Astrocyte (in vitro differentiated cells and primary cell): ENCODE measurements around the gene SNED1.

Experiments used
- EZH2 ChIP-seq: IDR thresholded peaks from 2 replicates; pipeline ENCODE4 v1.6.1; 2012; ENCODE audit warnings: mild to moderate bottlenecking, low read length, inconsistent platforms; ENCODE audit not compliant: insufficient read depth
- TF ChIP-seq, protein P1 (sequence below): IDR thresholded peaks from 2 replicates; pipeline ENCODE4 v1.5.1; 2011; ENCODE audit warnings: low read depth, mild to moderate bottlenecking, inconsistent platforms, low read length, moderate library complexity; ENCODE audit not compliant: insufficient read depth

DNA sequence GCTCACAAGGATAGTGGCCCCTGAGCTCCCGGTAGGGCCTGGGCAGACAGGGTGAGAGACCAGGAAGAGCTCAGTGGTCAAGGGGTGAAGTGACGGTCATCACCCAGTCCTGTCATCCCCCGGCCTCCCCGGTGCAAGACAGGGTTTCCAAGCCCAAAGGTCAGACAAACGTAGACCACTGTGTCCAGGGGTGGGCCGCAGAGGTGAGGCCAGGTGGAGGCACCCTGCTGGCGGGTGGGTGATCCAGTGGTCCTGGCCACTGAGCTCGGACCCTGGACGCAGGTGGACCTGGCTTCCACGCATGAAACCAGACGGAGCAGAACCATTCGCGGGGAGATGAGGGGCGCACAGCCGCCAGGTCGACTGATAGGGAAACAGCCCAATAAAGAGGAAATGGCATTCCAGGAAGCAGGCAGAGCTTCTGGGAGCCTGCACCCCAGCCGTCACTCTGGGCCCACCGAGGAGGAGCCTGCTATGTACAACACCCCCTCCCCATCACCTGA lies 14.4 kb upstream of the SNED1 start:
- TF ChIP-seq, protein P1, sequence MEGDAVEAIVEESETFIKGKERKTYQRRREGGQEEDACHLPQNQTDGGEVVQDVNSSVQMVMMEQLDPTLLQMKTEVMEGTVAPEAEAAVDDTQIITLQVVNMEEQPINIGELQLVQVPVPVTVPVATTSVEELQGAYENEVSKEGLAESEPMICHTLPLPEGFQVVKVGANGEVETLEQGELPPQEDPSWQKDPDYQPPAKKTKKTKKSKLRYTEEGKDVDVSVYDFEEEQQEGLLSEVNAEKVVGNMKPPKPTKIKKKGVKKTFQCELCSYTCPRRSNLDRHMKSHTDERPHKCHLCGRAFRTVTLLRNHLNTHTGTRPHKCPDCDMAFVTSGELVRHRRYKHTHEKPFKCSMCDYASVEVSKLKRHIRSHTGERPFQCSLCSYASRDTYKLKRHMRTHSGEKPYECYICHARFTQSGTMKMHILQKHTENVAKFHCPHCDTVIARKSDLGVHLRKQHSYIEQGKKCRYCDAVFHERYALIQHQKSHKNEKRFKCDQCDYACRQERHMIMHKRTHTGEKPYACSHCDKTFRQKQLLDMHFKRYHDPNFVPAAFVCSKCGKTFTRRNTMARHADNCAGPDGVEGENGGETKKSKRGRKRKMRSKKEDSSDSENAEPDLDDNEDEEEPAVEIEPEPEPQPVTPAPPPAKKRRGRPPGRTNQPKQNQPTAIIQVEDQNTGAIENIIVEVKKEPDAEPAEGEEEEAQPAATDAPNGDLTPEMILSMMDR: no peak
- TF ChIP-seq EZH2: no peak
